Measurements from ENCODE around the gene TTYH1.

Gene TTYH1

DNA sequence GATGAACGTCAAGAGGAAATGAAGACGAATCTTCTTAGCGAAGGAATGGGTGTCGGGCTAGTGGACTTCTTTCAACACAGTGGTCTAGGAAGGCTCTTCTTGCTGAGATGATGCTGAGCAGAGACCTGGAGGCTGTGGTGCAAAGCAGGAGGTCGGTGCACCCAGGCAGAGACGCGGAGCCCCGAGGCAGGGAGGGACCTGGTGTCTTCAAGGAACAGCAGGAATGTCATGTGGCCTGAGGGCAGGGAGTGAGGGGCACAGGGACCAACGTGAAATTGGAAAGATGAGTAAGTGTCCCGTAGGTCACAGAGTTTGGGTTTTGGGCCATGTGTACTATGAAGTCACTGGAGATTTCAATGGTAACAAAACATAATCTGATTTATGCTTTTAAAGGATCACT lies 69.2 kb downstream of the TTYH1 start:
- no peak for DNase-seq

DNA sequence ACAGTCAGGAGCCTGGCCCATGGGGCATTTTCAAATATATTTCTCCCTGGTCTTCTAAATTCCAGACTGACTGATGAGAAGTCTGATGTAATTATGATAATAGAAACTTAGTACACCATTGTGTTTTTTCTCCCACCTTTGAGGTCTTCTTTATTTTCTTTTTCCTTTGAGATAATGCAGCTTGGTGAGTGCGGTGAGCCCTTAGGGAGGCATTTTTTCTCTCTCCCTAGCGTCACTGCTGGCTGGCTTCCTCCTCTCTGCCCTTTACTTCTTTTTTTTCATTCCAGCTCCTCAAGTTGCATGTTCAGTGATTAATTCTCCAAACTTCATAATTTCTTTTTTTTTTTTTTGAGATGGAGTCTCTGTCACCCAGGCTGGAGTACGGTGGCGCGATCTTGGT lies 70.6 kb downstream of the TTYH1 start:
- DNase-seq: no peak

All from CD4-positive, alpha-beta T cell treated with Interleukin-6 for 4 hours (primary cell).